Measurements from ENCODE around the gene DLG4. TPM values are rescaled to one million over a fixed set of nuclear protein-coding genes. Genes with fewer than 3 reads are reported as not detected.
"Not testable (repeated sequence)": the region's sequence is repeated elsewhere in the genome, so short reads cannot be mapped to it uniquely, and the experiment has no call there.

Gene DLG4
- total RNA-seq, 4 donors from 2014 or later: 8.7 to 12.5 (median 11.6) TPM

GRCh38 chr17:7176107-7176840, 43.4 kb downstream of the DLG4 start:
- ATAC-seq (ENCODE audit: low FRiP score): no peak
- TF ChIP-seq CTCF (IDR thresholded peaks at IDR 0.05): no peak
- DNase-seq (ENCODE audit: low spot score): no peak

GRCh38 chr17:7175330-7175733, 44.3 kb downstream of the DLG4 start:
- DNase-seq (ENCODE audit: low spot score) (no peak), ATAC-seq (ENCODE audit: low FRiP score) (no peak)

GRCh38 chr17:7174603-7175326, 44.9 kb downstream of the DLG4 start:
- ATAC-seq (ENCODE audit: low FRiP score): no peak
- TF ChIP-seq CTCF (IDR thresholded peaks at IDR 0.05): no peak
- no peak for DNase-seq (ENCODE audit: low spot score)

More at GRCh38 chr17:7175330-7175733, 44.3 kb downstream of the DLG4 start:
- no peak for TF ChIP-seq CTCF (IDR thresholded peaks at IDR 0.05)

- peak; percentile 46 for ATAC-seq (ENCODE audit: low FRiP score)
- DNase-seq (ENCODE audit: low spot score): no peak
- no peak for TF ChIP-seq CTCF (IDR thresholded peaks at IDR 0.05)
These were observed 45.7 kb downstream of the DLG4 start for GRCh38 chr17:7173687-7174602.

- not testable (repeated sequence) for ATAC-seq (ENCODE audit: low FRiP score); DNase-seq (ENCODE audit: low spot score)
These were observed 47.0 kb downstream of the DLG4 start for GRCh38 chr17:7172522-7173191.

GRCh38 chr17:7169565-7169908, 50.1 kb downstream of the DLG4 start:
- not testable (repeated sequence) for ATAC-seq (ENCODE audit: low FRiP score); DNase-seq (ENCODE audit: low spot score)

GRCh38 chr17:7168841-7169564, 50.6 kb downstream of the DLG4 start:
- ATAC-seq (ENCODE audit: low FRiP score); DNase-seq (ENCODE audit: low spot score): not testable (repeated sequence)

Measured in omental fat pad (tissue), 4 donors.